HUES64 (cell line): ENCODE measurements around the gene RPS6KA2.

Source experiments
- H3K27ac ChIP-seq: 2 replicates; pipeline ENCODE4 v1.7.0; 2013; ENCODE audit warnings: low read depth, low read length, inconsistent platforms
- H3K27me3 ChIP-seq: 2 replicates; pipeline ENCODE4 v1.6.1; 2013; ENCODE audit warnings: mild to moderate bottlenecking, low read length; ENCODE audit not compliant: insufficient read depth
- H3K36me3 ChIP-seq: 2 replicates; pipeline ENCODE4 v1.6.1; 2013; ENCODE audit warnings: mild to moderate bottlenecking, low read length; ENCODE audit not compliant: insufficient read depth
- H3K4me1 ChIP-seq: 2 replicates; pipeline ENCODE4 v1.6.1; 2013; ENCODE audit warnings: mild to moderate bottlenecking, low read length, moderate library complexity; ENCODE audit not compliant: insufficient read depth
- H3K4me3 ChIP-seq: 2 replicates; pipeline ENCODE4 v1.5.1; 2013; ENCODE audit warnings: mild to moderate bottlenecking, low read length, moderate library complexity
- H3K9ac ChIP-seq: 2 replicates; pipeline ENCODE4 v1.6.1; 2013; ENCODE audit warnings: mild to moderate bottlenecking, low read depth, low read length
- H3K9me3 ChIP-seq: 2 replicates; pipeline ENCODE4 v1.6.1; 2013; ENCODE audit warnings: low read depth, low read length; ENCODE audit not compliant: insufficient read depth
- WGBS: fragments of 150-250, 120-280 bp; methylation state at CpG from one replicate; pipeline ENCODE4 v1.1.7; 2013; ENCODE audit warnings: missing lambda C conversion rate; 5-methylcytosine and 5-hydroxymethylcytosine counted together

RPS6KA2 gene

DNA sequence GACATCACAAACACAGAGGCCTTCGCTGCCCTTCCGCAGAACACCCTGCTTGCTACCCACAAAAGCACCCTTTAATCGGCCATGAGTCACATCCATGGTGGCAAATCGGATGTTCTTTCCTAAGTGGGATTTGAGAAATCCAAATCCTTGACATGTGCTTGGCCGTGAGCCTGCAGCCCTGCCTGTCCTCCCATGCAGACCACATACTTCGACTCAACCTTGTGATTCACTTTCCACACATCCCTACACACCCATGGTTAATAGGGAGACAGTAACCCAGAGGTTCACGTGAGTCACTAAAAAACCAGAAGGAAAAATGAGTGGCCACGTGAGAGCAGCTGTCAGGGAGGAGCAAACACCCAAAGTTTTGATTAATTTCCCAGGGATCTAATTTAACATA lies 59.9 kb downstream of the RPS6KA2 start:
- Histone ChIP-seq H3K27ac (no peak overlapping the region), H3K4me3 (no peak overlapping the region), H3K9me3 (no peaks in the 10 kb centered on the region), H3K9ac (no peak overlapping the region), H3K36me3 (no peaks in the 10 kb centered on the region), H3K27me3 (no peaks in the 10 kb centered on the region), H3K4me1 (0 out of 2 replicates have a peak, but pooled peaks cover 1% of the 10 kb centered on the region)
- WGBS = 95% methylated on average over 8 of the region's 8 CpGs

- Histone ChIP-seq H3K4me3 (no peak overlapping the region), H3K4me1 (no peaks in the 10 kb centered on the region), H3K9me3 (no peaks in the 10 kb centered on the region), H3K27me3 (no peaks in the 10 kb centered on the region), H3K27ac (no peak overlapping the region), H3K9ac (no peak overlapping the region), H3K36me3 (no peaks in the 10 kb centered on the region)
- 94% methylated on average over 12 of the region's 12 CpGs for WGBS
Measured at GRCh38 chr6:166566026-166567011, 60.7 kb downstream of the RPS6KA2 start.

DNA sequence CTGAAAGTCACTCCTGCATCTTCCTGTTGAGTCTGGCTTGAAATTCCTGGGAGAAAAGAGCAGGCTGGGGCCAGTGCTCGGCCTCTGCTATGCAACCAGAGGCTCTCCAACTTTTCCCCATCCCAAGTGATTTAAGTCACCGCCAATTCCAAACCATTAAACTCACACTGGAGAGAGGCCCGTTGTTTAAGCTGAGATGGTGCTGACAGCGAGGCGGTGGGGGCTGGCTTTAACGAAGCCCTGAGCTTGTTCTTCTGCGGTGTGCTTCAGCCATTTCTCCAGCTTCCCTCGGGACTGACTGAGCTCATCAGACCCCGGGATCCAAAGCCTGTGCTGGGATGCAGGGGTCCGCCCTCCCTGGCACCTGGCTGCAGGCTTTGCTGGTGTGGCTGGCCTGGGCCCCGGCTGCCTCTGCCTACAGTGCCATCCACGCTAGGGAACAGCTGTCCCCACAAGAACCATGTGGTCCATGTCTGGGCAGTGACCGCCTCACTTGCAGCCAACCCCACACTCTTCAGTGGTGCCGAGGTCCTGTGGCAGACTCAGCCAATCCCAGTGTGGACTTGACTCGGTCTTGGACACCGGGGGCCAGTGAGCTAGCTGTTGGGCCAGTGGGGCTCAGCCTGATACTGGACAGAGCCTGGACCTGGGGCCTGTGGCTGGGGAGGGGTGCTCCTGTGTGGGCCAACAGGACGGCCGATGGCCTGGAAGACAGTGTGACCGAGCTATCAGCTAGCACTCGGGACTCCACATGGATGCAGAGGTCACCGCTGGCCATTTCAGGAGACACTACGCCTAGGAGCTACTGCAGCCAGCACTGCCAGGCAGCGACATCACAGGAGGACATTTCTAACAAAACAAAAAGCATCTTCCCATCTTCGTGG lies 61.7 kb downstream of the RPS6KA2 start:
- Histone ChIP-seq H3K9me3 (no peaks in the 10 kb centered on the region), H3K27me3 (no peaks in the 10 kb centered on the region), H3K27ac (no peak overlapping the region), H3K4me1 (no peaks in the 10 kb centered on the region), H3K36me3 (no peaks in the 10 kb centered on the region), H3K4me3 (no peak overlapping the region), H3K9ac (no peak overlapping the region)
- WGBS = 89% methylated on average over 24 of the region's 24 CpGs

- Histone ChIP-seq H3K27me3 (no peaks in the 10 kb centered on the region), H3K4me3 (no peak overlapping the region), H3K27ac (no peak overlapping the region), H3K9me3 (no peaks in the 10 kb centered on the region), H3K9ac (no peak overlapping the region), H3K36me3 (no peaks in the 10 kb centered on the region), H3K4me1 (no peaks in the 10 kb centered on the region)
- WGBS = 93% methylated on average over 9 of the region's 9 CpGs
Measured at GRCh38 chr6:166563805-166564204, 63.2 kb downstream of the RPS6KA2 start.

GRCh38 chr6:166563200-166563599 lies 63.9 kb downstream of the RPS6KA2 start:
- no peaks in the 10 kb centered on the region for H3K4me1 ChIP-seq

GRCh38 chr6:166562726-166563125 lies 64.3 kb downstream of the RPS6KA2 start:
- Histone ChIP-seq H3K36me3 (no peaks in the 10 kb centered on the region), H3K27me3 (no peaks in the 10 kb centered on the region), H3K27ac (no peak overlapping the region), H3K4me1 (no peaks in the 10 kb centered on the region), H3K4me3 (no peak overlapping the region), H3K9me3 (no peaks in the 10 kb centered on the region), H3K9ac (no peak overlapping the region)
- WGBS = 94% methylated on average over 9 of the region's 9 CpGs

More at GRCh38 chr6:166563200-166563599, 63.9 kb downstream of the RPS6KA2 start:
- H3K4me3 ChIP-seq = no peak overlapping the region
- no peaks in the 10 kb centered on the region for H3K27me3 ChIP-seq
- no peaks in the 10 kb centered on the region for H3K9me3 ChIP-seq
- WGBS = 92% methylated on average over 16 of the region's 16 CpGs
- no peaks in the 10 kb centered on the region for H3K36me3 ChIP-seq
- H3K27ac ChIP-seq = no peak overlapping the region
- no peak overlapping the region for H3K9ac ChIP-seq

DNA sequence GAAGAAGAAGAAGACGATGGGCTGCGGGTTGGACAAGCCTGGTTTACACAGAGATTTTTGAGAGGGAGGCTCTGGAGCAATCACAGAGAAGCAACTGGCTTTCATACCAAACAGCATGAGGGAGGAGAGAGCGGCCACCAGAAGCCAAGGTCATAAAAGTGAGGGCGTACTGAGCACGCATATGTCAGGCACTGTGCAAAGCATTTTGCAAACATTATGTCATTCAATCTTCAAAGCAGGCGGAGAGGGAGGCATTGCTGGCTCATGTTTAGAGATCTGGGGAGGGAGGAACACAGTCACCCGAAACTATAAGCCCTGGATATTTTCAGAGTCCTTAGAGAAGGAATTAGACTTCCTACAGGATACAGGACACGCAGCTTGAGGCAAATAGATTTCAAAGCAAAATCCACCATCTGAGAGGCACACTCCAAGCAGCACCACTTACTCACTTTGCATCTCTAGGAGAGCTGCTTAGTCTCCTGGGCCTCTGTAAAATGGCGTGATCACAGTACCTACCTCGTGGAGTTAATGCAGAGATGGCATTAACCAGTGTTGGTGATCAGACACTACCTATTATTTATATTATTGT lies 65.2 kb downstream of the RPS6KA2 start:
- WGBS = 91% methylated on average over 10 of the region's 10 CpGs
- no peaks in the 10 kb centered on the region for H3K9me3 ChIP-seq
- no peaks in the 10 kb centered on the region for H3K4me1 ChIP-seq
- H3K27me3 ChIP-seq = no peaks in the 10 kb centered on the region
- H3K36me3 ChIP-seq = no peaks in the 10 kb centered on the region
- H3K27ac ChIP-seq = no peak overlapping the region
- no peak overlapping the region for H3K9ac ChIP-seq
- H3K4me3 ChIP-seq = no peak overlapping the region

DNA sequence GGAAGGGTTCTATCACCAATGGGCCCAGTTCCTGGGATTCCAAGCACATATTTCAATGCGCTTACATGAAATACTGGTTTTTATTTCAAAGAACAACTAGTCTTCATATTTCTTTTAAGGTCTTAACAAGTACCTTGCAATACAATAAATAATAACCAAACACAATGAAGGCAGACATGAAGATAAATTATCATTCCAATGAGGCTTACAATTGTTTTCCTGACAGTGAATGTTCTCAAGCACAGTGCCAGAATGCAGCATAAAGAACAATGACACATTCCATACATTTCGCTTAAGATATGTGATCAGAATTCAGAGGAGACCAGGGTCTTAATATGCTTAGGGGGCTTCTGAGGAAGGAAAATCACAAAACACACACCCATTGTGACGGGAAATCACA lies 66.8 kb downstream of the RPS6KA2 start:
- no peaks in the 10 kb centered on the region for H3K36me3 ChIP-seq
- 95% methylated on average over 2 of the region's 3 CpGs for WGBS
- no peak overlapping the region for H3K4me3 ChIP-seq

DNA sequence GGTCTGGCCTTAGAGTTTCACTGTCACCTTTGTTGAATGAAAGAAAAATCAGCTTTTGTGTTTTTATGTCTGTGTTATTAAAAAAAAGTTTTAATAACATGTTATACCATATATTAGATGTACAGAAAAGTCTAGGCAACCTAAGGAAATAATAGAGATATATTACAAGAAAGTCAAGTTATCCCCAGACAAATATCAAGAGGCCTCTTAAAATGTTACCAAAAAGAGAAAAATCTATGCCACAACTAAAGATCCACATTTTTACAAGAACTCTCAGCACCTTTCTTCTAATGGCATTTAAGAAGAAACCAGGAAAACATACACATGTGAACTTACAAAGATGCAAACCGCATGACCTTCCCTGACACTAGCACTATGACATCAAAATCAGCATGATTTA lies 67.4 kb downstream of the RPS6KA2 start:
- no peaks in the 10 kb centered on the region for H3K36me3 ChIP-seq
- H3K9me3 ChIP-seq = no peaks in the 10 kb centered on the region
- H3K27me3 ChIP-seq = no peaks in the 10 kb centered on the region
- H3K4me1 ChIP-seq = 0 out of 2 replicates have a peak, but pooled peaks cover 7% of the 10 kb centered on the region
- WGBS = 100% methylated on average over 1 of the region's 1 CpG
- H3K27ac ChIP-seq = no peak overlapping the region
- no peak overlapping the region for H3K9ac ChIP-seq
- H3K4me3 ChIP-seq = no peak overlapping the region

More for the DNA sequence above, 66.8 kb downstream of the RPS6KA2 start:
- Histone ChIP-seq H3K27ac (no peak overlapping the region), H3K9me3 (no peaks in the 10 kb centered on the region), H3K4me1 (0 out of 2 replicates have a peak, but pooled peaks cover 1% of the 10 kb centered on the region), H3K27me3 (no peaks in the 10 kb centered on the region), H3K9ac (no peak overlapping the region)

DNA sequence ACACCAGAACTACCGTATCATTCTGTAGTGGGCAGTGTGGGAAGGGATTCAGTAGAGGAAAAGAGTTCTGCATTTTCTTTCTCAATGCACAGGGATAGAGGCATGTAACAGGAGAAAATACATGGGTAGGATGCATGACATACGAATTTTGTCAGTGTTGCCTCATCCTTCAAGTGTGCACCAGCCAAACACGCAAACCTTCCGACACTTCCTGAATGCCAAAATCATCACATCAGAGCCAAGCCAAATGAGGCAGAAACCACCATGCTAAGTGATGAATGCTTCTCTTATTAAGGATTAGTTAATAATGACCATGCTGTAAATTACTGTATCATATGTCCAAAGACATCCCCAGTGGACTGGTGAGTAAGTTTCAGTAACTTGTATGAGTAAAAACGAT lies 67.8 kb downstream of the RPS6KA2 start:
- H3K27ac ChIP-seq = no peak overlapping the region
- WGBS = 91% methylated on average over 4 of the region's 5 CpGs
- no peak overlapping the region for H3K4me3 ChIP-seq
- no peaks in the 10 kb centered on the region for H3K36me3 ChIP-seq
- no peaks in the 10 kb centered on the region for H3K27me3 ChIP-seq
- H3K4me1 ChIP-seq = 0 out of 2 replicates have a peak, but pooled peaks cover 8% of the 10 kb centered on the region
- no peaks in the 10 kb centered on the region for H3K9me3 ChIP-seq
- H3K9ac ChIP-seq = no peak overlapping the region
